CD4-positive, alpha-beta T cell treated with Interleukin-17A for 4 hours (primary cell): ENCODE results near the gene PLPP1.

Experiments
- DNase-seq: peaks from one replicate; pipeline ENCODE4 v3.0.0-alpha.2; 2020; ENCODE audit warnings: mixed read lengths

PLPP1 gene

GRCh38 chr5:55502759-55503158, 32.0 kb downstream of the PLPP1 start:
- DNase-seq: no peak

GRCh38 chr5:55498457-55498856, 36.3 kb downstream of the PLPP1 start:
- no peak for DNase-seq

GRCh38 chr5:55497712-55498111, 37.1 kb downstream of the PLPP1 start:
- DNase-seq: no peak

GRCh38 chr5:55495216-55495615, 39.5 kb downstream of the PLPP1 start:
- no peak for DNase-seq

GRCh38 chr5:55492449-55492848, 42.3 kb downstream of the PLPP1 start:
- DNase-seq: no peak

GRCh38 chr5:55485073-55485472, 49.7 kb downstream of the PLPP1 start:
- no peak for DNase-seq

DNA sequence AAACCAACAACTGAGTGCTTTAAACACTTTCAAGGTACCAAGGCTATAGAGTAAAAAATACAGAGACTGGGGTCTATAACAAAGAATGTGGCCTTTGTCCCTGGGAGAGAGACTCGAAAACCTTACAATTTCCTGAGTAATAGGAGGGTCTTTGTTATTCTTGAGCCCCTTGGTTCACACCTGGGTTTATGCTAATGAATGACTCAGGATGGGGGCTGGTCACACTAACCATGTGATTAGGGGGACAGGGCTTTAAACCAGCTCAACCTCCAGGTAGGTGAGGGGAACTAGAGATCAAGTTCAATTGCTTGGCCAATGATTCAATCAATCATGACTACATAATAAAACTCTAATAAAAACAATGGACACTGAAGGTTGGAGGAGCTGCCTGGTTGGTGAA, 50.2 kb downstream of the PLPP1 start:
- DNase-seq: no peak

DNA sequence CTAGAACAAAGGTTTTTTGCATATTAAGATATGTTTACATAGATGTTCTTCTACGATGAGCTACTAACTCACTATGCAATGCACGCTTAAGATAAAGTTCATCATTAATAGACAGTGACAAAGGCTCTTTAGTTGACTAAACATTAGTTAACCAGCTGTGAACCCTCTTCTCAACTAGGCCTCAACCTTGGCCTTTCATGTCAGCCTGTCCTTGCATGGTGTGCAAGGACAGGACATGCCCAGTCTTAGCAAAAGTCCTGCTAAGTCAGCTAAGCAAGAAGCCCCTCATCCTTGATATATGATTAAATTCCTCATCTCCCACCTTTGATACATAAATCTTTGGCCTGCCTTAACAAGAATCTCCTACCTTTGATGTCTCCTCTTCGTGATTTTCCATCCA, 50.9 kb downstream of the PLPP1 start:
- no peak for DNase-seq

DNA sequence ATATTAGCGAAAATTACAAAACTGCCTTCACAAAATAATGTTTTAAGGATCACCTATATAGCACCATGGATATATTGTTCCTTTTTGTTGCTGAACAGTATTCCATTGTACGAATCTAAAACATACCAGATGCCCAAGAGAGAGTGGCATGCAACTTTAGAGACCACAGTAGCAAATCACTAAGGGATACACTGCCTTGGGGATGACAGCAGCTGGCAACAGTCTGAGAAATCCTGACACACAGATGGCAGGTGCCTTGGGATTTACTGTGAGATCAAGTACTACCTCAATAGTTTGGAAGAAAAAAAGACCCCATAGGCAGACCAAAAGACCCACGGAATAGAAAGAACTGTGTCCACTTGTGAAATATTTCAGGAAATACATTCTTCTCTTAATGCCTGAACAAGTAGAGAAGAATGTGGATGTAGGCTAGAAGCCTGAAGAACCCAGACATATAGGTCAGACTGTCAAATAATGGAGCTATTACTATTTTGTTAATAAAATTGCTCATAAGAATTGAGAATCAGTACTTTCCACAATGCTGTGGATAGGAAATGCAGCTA, 53.4 kb downstream of the PLPP1 start:
- no peak for DNase-seq

DNA sequence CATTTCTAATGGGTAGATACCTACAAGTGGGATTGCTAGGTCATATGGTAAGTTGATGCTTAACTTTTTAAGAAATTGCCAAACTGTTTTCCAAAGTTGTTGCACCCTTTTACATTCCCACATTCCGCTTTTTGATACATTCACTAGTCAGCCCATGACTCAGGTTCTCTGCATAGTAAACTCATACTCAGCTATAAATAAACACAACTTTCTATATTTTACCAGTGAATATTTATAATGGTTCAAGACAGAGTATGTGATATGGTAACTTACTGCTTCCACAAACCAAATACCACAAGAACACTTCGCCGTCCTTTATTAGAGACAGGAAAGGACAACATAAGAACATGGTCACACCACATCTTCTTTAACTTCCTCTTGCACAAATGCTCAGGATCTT, 54.0 kb downstream of the PLPP1 start:
- DNase-seq: no peak

DNA sequence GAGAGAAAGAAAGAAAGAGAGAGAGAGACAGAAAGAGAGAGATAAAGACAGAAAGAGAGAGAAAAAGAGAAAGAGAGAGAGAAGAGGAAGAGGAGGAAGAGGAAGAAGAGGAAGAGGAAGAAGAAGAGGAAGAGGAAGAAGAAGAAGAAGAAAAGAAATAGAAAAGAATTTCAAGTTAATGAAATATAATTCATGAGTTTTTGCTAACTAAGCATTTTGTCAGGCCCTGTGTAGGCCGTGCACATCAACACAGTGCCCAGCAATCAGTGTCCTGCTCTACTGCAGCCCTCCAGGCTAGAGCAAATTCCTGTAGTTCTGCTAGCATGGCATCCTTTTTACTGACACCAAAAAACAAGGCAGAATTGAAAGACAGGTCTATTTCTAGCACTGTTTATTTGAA, 62.1 kb downstream of the PLPP1 start:
- no peak for DNase-seq

DNA sequence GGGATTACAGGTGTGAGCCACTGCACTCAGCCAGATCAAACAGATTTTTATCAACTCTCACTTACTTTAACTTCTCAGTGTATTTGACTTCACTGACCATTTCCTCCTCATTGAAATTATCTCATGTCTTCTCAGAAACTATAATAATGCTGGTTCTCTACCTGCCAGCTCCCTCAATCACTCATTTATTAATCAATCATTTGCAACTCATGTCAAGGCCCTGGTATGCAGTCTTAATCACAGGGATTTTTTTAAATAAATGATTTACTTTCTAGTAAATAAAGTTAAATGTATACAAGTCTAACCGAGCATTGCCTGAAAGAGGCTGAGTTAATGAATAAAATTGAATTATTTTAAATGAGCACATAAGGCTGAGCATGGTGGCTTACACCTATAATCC, 63.3 kb downstream of the PLPP1 start:
- DNase-seq: no peak

GRCh38 chr5:55470282-55470681, 64.5 kb downstream of the PLPP1 start:
- no peak for DNase-seq

DNA sequence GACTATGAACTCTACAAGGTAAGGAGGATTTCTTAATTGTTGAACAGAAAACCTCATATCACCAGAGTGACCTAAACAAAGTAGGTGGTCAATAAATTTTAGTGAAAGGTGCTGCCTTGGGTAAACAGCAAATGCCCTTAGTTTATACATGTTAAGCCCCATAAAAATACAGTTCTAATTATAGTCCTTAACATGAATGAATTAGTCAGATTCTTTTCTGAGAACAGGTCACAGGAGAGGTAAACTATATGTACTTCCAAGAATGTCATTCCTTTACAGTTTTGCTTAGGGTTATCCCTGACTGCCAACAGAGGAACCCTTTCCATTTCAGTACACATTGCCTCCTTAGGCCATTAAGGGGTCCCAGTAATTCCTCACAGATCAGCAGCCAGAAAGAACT, 64.9 kb downstream of the PLPP1 start:
- DNase-seq: no peak

DNA sequence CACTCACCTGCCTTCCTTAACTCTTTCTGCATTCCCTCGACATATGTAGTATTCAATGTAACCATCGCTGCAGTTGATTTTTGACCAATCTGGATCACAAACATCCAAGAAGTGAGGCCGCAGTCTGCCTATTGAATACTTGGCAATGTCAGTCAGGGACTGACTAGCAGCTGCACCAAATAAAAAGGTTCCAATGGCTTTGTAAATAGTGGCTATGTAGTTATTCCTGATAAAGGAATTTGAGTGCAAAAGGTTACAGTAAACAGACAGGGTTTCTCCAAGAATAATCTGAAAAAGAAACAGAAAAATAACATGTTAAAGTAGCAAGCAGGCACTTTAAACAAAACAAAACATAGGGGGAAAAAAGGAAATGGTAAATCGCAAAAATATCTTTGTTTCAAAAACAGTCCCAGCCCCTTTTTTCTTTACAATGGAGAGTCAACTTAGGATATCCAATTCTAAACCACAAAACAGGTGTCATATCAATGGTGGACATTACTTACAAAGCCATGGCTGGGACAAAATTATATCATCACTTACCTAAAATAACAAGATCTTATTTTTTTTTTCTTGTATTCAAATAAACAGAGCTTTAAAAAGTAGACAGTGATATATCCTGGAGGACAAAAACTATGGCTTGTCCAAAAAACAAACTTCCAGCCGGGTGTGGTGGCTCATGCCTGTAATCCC, 66.8 kb downstream of the PLPP1 start:
- no peak for DNase-seq

DNA sequence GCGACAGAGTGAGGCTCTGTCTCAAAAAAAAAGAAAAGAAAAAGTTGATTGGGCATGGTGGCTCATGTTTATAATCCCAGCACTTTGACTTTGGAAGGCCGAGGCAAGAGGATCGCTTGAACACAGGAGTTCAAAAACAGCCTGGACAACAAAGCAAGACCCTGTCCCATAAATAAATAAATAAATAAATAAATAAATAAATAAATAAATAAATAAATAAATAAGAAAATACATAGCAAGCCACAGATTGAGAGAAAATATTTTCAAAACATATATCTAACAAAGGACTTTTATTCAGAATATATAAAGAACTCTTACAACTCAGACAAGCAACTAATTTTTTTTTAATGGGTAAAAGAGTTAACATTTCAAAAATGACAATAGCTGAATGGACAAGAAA, 71.2 kb downstream of the PLPP1 start:
- no peak for DNase-seq

GRCh38 chr5:55459572-55459971, 75.2 kb downstream of the PLPP1 start:
- no peak for DNase-seq

DNA sequence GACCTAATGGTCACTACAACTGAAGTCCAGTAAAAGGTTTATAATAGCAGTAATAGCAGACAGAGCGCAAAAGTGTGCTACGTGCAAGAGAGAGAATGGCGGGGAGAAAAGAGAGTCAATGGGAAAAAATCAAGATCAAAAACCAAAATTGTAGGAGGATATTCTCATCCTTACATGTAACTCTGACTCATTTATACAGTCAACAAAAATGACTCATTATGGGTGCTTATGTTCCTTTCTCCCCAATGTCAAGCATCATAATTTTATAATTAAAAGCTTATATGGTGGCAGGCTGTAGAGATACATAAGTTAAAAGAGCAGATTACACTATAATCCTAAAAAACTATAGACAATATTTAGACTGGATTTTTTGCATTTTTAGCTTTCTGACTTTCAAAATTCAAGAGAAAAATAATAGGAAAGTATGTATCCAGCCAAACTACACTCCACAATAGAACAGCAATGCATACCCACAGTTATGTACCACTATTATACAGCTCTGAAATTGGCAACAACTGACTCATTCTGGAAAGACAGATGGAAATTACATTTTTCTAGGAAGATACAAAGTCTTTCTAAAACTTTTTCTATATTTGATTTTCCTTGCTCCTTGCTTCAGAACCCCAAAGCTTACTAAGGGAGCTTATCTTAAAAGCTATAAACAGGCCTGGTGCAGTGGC, 78.4 kb downstream of the PLPP1 start:
- DNase-seq: no peak

- no peak for DNase-seq
Measured at GRCh38 chr5:55454282-55454681, 80.5 kb downstream of the PLPP1 start.

DNA sequence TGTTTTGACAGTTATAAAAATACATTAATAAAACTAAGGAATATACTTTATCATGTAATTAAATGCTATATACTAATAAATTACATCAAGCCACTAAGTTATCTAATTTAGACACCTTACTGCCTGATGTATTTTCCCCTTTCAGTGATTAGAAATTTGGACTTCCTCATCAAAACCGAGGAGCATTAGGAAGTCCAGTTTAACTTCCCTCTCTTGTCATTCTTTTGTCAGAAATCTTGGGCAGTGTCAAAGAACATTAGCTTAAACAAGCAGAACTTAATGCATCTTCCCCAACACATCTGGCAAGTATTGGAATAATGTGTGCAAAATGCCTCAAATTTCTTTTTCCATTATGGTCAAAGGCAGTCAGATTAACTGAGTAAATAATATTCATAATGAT, 81.6 kb downstream of the PLPP1 start:
- no peak for DNase-seq

- no peak for DNase-seq
Measured at GRCh38 chr5:55451976-55452375, 82.8 kb downstream of the PLPP1 start.

GRCh38 chr5:55450050-55450765, 84.6 kb downstream of the PLPP1 start:
- no peak for DNase-seq

GRCh38 chr5:55446640-55447351, 88.0 kb downstream of the PLPP1 start:
- no peak for DNase-seq
